ENCODE results near the gene OPCML. TPM values are rescaled to one million over a fixed set of nuclear protein-coding genes. Genes with fewer than 3 reads are reported as not detected.

The OPCML gene
- polyA plus RNA-seq, 1 donor (not counting 4 experiments of a cell fraction or from before 2014, with no cell fraction given), result 0.04 TPM

DNA sequence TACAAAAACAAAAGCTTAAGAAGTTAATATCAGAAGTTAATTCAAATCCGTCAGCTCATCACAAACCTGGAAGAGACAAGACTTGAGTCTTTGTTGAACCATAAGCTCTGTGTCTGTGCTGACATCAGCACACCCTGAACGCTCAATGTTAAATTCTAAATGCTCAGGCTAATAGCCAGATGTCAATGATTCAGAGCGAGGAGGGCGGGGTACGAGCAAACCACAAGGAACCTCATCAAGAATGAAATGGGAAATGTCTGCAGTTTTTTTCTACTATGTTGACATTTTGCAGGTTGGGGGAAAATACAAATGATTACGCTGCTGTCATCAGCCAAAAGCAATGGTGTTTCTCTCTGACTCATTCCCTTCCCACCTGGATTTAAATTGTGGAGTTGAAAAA lies 1104.7 kb downstream of the OPCML start:
- H3K4me2 ChIP-seq (ENCODE audit: control insufficient read depth, extremely low read depth, insufficient read depth, low read depth, low read length), result no peak overlapping the region
- no peaks in the 10 kb centered on the region for H3K9me1 ChIP-seq (ENCODE audit: control insufficient read depth, extremely low read depth, insufficient read depth, low read length)
- no peaks in the 10 kb centered on the region for H3K36me3 ChIP-seq (ENCODE audit: control insufficient read depth in 2 of 2, extremely low read depth in 1 of 2, insufficient read depth in 2 of 2, low read length in 2 of 2)
- H3K9ac ChIP-seq (ENCODE audit: control insufficient read depth, extremely low read depth, insufficient read depth, low read length), result no peak overlapping the region
- no peaks in the 10 kb centered on the region for H4K20me1 ChIP-seq (ENCODE audit: control insufficient read depth, extremely low read depth, insufficient read depth, low read length)
- no peaks in the 10 kb centered on the region for H3K79me2 ChIP-seq (ENCODE audit: control insufficient read depth, insufficient read depth, low read length)
- dilution Hi-C loops (cut with MboI; ENCODE audit: extremely low pct_ligation_motif_present, low sequenced_read_pairs), result no loop called here
- no peak for TF ChIP-seq EZH2 (IDR thresholded peaks at IDR 0.05; ENCODE audit: low read length)
- TF ChIP-seq, protein P1, sequence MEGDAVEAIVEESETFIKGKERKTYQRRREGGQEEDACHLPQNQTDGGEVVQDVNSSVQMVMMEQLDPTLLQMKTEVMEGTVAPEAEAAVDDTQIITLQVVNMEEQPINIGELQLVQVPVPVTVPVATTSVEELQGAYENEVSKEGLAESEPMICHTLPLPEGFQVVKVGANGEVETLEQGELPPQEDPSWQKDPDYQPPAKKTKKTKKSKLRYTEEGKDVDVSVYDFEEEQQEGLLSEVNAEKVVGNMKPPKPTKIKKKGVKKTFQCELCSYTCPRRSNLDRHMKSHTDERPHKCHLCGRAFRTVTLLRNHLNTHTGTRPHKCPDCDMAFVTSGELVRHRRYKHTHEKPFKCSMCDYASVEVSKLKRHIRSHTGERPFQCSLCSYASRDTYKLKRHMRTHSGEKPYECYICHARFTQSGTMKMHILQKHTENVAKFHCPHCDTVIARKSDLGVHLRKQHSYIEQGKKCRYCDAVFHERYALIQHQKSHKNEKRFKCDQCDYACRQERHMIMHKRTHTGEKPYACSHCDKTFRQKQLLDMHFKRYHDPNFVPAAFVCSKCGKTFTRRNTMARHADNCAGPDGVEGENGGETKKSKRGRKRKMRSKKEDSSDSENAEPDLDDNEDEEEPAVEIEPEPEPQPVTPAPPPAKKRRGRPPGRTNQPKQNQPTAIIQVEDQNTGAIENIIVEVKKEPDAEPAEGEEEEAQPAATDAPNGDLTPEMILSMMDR (optimal IDR thresholded peaks at IDR 0.05 in 1 of 3, IDR thresholded peaks at IDR 0.05 in 1 of 3, conservative IDR thresholded peaks at IDR 0.05 in 1 of 3; ENCODE audit: extremely low read depth in 1 of 3, insufficient read depth in 2 of 3, low read length in 3 of 3), result no peak
- no peaks in the 10 kb centered on the region for H3K4me1 ChIP-seq (ENCODE audit: control insufficient read depth, extremely low read depth, insufficient read depth, low read length)
- no peak overlapping the region for H3K4me3 ChIP-seq (ENCODE audit: control insufficient read depth in 2 of 3, extremely low read depth in 1 of 3, insufficient read depth in 2 of 3, low read depth in 1 of 3, low read length in 3 of 3)
- FAIRE-seq (no peak), DNase-seq (ENCODE audit: low read depth, low spot score) (no peak)
- no peaks in the 10 kb centered on the region for H3K27me3 ChIP-seq (ENCODE audit: control insufficient read depth, extremely low read depth, insufficient read depth, low read length)
- no peak overlapping the region for H2AFZ ChIP-seq (ENCODE audit: control insufficient read depth, low read length)
- no peak overlapping the region for H3K27ac ChIP-seq (ENCODE audit: control insufficient read depth, insufficient read depth, low read length)
- H3K9me3 ChIP-seq (ENCODE audit: control insufficient read depth, low read depth, low read length), result no peaks in the 10 kb centered on the region

DNA sequence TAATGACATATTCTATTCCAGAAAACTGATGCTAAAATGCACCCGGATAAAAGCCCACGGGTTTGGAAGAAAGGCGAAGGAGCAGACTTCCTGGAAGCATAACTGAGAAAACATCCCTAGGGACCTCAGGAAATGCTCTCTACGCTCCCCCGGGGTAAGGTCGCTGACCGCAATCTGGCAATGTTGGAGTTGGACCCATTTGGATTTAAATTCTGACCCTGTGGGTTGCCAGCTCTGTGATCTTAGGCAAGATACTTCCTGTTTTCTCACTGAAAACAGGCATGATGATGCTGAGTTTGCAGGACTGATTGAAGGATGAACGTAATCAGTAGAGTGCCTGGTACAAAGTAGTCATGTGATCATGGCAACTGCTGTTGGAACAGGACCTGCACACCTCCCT lies 1107.9 kb downstream of the OPCML start:
- no peak overlapping the region for H3K4me2 ChIP-seq (ENCODE audit: control insufficient read depth, extremely low read depth, insufficient read depth, low read depth, low read length)
- H3K36me3 ChIP-seq (ENCODE audit: control insufficient read depth in 2 of 2, extremely low read depth in 1 of 2, insufficient read depth in 2 of 2, low read length in 2 of 2), result no peaks in the 10 kb centered on the region
- H2AFZ ChIP-seq (ENCODE audit: control insufficient read depth, low read length), result no peak overlapping the region
- no peaks in the 10 kb centered on the region for H3K4me1 ChIP-seq (ENCODE audit: control insufficient read depth, extremely low read depth, insufficient read depth, low read length)
- no peaks in the 10 kb centered on the region for H3K9me3 ChIP-seq (ENCODE audit: control insufficient read depth, low read depth, low read length)
- TF ChIP-seq EZH2 (IDR thresholded peaks at IDR 0.05; ENCODE audit: low read length), result no peak
- TF ChIP-seq, protein P1 (optimal IDR thresholded peaks at IDR 0.05 in 1 of 3, IDR thresholded peaks at IDR 0.05 in 1 of 3, conservative IDR thresholded peaks at IDR 0.05 in 1 of 3; ENCODE audit: extremely low read depth in 1 of 3, insufficient read depth in 2 of 3, low read length in 3 of 3), result no peak
- DNase-seq (ENCODE audit: low read depth, low spot score) (no peak), FAIRE-seq (no peak)
- no peak overlapping the region for H3K4me3 ChIP-seq (ENCODE audit: control insufficient read depth in 2 of 3, extremely low read depth in 1 of 3, insufficient read depth in 2 of 3, low read depth in 1 of 3, low read length in 3 of 3)
- no peaks in the 10 kb centered on the region for H3K9me1 ChIP-seq (ENCODE audit: control insufficient read depth, extremely low read depth, insufficient read depth, low read length)
- dilution Hi-C loops (cut with MboI; ENCODE audit: extremely low pct_ligation_motif_present, low sequenced_read_pairs), result loop anchor here (25.0 kb wide), 1 partner anchor 687 kb away; no protein-coding TSS in a partner anchor
- H4K20me1 ChIP-seq (ENCODE audit: control insufficient read depth, extremely low read depth, insufficient read depth, low read length), result no peaks in the 10 kb centered on the region
- H3K27me3 ChIP-seq (ENCODE audit: control insufficient read depth, extremely low read depth, insufficient read depth, low read length), result no peaks in the 10 kb centered on the region
- no peaks in the 10 kb centered on the region for H3K79me2 ChIP-seq (ENCODE audit: control insufficient read depth, insufficient read depth, low read length)
- H3K27ac ChIP-seq (ENCODE audit: control insufficient read depth, insufficient read depth, low read length), result no peak overlapping the region
- H3K9ac ChIP-seq (ENCODE audit: control insufficient read depth, extremely low read depth, insufficient read depth, low read length), result no peak overlapping the region

All from keratinocyte (primary cell).